ENCODE data around the gene NXPE2. TPM values are rescaled to one million over a fixed set of nuclear protein-coding genes. Genes with fewer than 3 reads are reported as not detected.
A peak's percentile ranks its signal among the peaks of the same experiment; 100 is the strongest.

NXPE2 gene
- total and polyA plus RNA-seq, 2 donors from 2014 or later = 0.22 TPM; not detected in 1

GRCh38 chr11:114651145-114651718 is 27.1 kb upstream of the NXPE2 start:
- Histone ChIP-seq H3K36me3 (ENCODE audit: control insufficient read depth in 2 of 3, insufficient read depth in 3 of 3, low read length in 3 of 3) (no peaks in the 10 kb centered on the region), H3K27me3 (ENCODE audit: control insufficient read depth, insufficient read depth, low read length) (no peaks in the 10 kb centered on the region), H3K27ac (ENCODE audit: low read depth in 2 of 2, low read length in 2 of 2) (no peak overlapping the region), H3K9me3 (ENCODE audit: control insufficient read depth in 2 of 3, insufficient read depth in 1 of 3, low read length in 3 of 3) (no peaks in the 10 kb centered on the region), H3K4me3 (ENCODE audit: low read length in 3 of 3) (no peak overlapping the region), H3K4me1 (ENCODE audit: control insufficient read depth in 2 of 3, insufficient read depth in 2 of 3, low read depth in 1 of 3, low read length in 3 of 3) (no peaks in the 10 kb centered on the region), H3K9ac (ENCODE audit: low read length in 3 of 3) (no peak overlapping the region)
- intact Hi-C loops (cut with DNase I) = no loop called here
- DNase-seq (no peak), FAIRE-seq (no peak)
- TF ChIP-seq CTCF (IDR thresholded peaks at IDR 0.05; ENCODE audit: borderline replicate concordance, extremely low read depth, insufficient read depth) = no peak

- H3K4me1 ChIP-seq (ENCODE audit: control insufficient read depth in 2 of 3, insufficient read depth in 2 of 3, low read depth in 1 of 3, low read length in 3 of 3) = no peaks in the 10 kb centered on the region
- H3K9ac ChIP-seq (ENCODE audit: low read length in 3 of 3) = no peak overlapping the region
- no peaks in the 10 kb centered on the region for H3K36me3 ChIP-seq (ENCODE audit: control insufficient read depth in 2 of 3, insufficient read depth in 3 of 3, low read length in 3 of 3)
- no peak overlapping the region for H3K4me3 ChIP-seq (ENCODE audit: low read length in 3 of 3)
- DNase-seq (no peak), FAIRE-seq (no peak)
- no peaks in the 10 kb centered on the region for H3K27me3 ChIP-seq (ENCODE audit: control insufficient read depth, insufficient read depth, low read length)
- no peaks in the 10 kb centered on the region for H3K9me3 ChIP-seq (ENCODE audit: control insufficient read depth in 2 of 3, insufficient read depth in 1 of 3, low read length in 3 of 3)
- TF ChIP-seq CTCF (IDR thresholded peaks at IDR 0.05; ENCODE audit: borderline replicate concordance, extremely low read depth, insufficient read depth) = no peak
- H3K27ac ChIP-seq (ENCODE audit: low read depth in 2 of 2, low read length in 2 of 2) = no peak overlapping the region
- intact Hi-C loops (cut with DNase I) = no loop called here
These were observed 25.2 kb upstream of the NXPE2 start for GRCh38 chr11:114653148-114653547.

- no peaks in the 10 kb centered on the region for H3K4me1 ChIP-seq (ENCODE audit: control insufficient read depth in 2 of 3, insufficient read depth in 2 of 3, low read depth in 1 of 3, low read length in 3 of 3)
- no peak overlapping the region for H3K4me3 ChIP-seq (ENCODE audit: low read length in 3 of 3)
- TF ChIP-seq CTCF (IDR thresholded peaks at IDR 0.05; ENCODE audit: borderline replicate concordance, extremely low read depth, insufficient read depth) = no peak
- H3K36me3 ChIP-seq (ENCODE audit: control insufficient read depth in 2 of 3, insufficient read depth in 3 of 3, low read length in 3 of 3) = no peaks in the 10 kb centered on the region
- FAIRE-seq (no peak), DNase-seq (peak in 3 of 5 donors; percentile 10 to 73 (median 34))
- H3K9me3 ChIP-seq (ENCODE audit: control insufficient read depth in 2 of 3, insufficient read depth in 1 of 3, low read length in 3 of 3) = no peaks in the 10 kb centered on the region
- H3K27ac ChIP-seq (ENCODE audit: low read depth in 2 of 2, low read length in 2 of 2) = no peak overlapping the region
- intact Hi-C loops (cut with DNase I) = no loop called here
- no peak overlapping the region for H3K9ac ChIP-seq (ENCODE audit: low read length in 3 of 3)
- H3K27me3 ChIP-seq (ENCODE audit: control insufficient read depth, insufficient read depth, low read length) = no peaks in the 10 kb centered on the region
These were observed 13.7 kb upstream of the NXPE2 start for GRCh38 chr11:114664641-114665040.

- no peaks in the 10 kb centered on the region for H3K36me3 ChIP-seq (ENCODE audit: control insufficient read depth in 2 of 3, insufficient read depth in 3 of 3, low read length in 3 of 3)
- peaks cover 0 to 5% (median 0%) of the 10 kb centered on the region in 3 donors for H3K9me3 ChIP-seq (ENCODE audit: control insufficient read depth in 2 of 3, insufficient read depth in 1 of 3, low read length in 3 of 3)
- H3K27me3 ChIP-seq (ENCODE audit: control insufficient read depth, insufficient read depth, low read length) = no peaks in the 10 kb centered on the region
- no peak overlapping the region for H3K4me3 ChIP-seq (ENCODE audit: low read length in 3 of 3)
- H3K4me1 ChIP-seq (ENCODE audit: control insufficient read depth in 2 of 3, insufficient read depth in 2 of 3, low read depth in 1 of 3, low read length in 3 of 3) = no peaks in the 10 kb centered on the region
- H3K9ac ChIP-seq (ENCODE audit: low read length in 3 of 3) = no peak overlapping the region
- H3K27ac ChIP-seq (ENCODE audit: low read depth in 2 of 2, low read length in 2 of 2) = no peak overlapping the region
- DNase-seq (no peak), FAIRE-seq (no peak)
- intact Hi-C loops (cut with DNase I) = no loop called here
- no peak for TF ChIP-seq CTCF (IDR thresholded peaks at IDR 0.05; ENCODE audit: borderline replicate concordance, extremely low read depth, insufficient read depth)
These were observed 11.6 kb upstream of the NXPE2 start for GRCh38 chr11:114666760-114667159.

Measured in kidney (tissue), 14 donors.